Inflammatory macrophage (primary cell): ENCODE data around the gene ZNG1F.
A peak's percentile ranks its signal among the peaks of the same experiment; 100 is the strongest.
"Not testable (repeated sequence)": the region's sequence is repeated elsewhere in the genome, so short reads cannot be mapped to it uniquely, and the experiment has no call there.

Experiments
- DNase-seq, 2 donors: peaks; one replicate each; pipeline ENCODE4 v3.0.0-alpha.2; 2020 to 2022
- total RNA-seq, 18 experiments: gene quantifications; one replicate each; lab custom pipeline; 2026; ENCODE audit warnings: mixed read lengths in 6 of 18, inconsistent platforms in 2 of 18; lab: John Stamatoyannopoulos, UW

ZNG1F gene
- total RNA-seq: 1.0 to 3.3 (median 1.9) reads per million in 18 experiments

GRCh38 chr9:41189217-41189616 is at the start of gene ZNG1F:
TSS of gene ZNG1F (minus strand) at chr9:41189317. CDS start at chr9:41189258, 59 bp downstream.
- DNase-seq: not testable (repeated sequence)

- DNase-seq: peak in 1 of 2 donors; percentile 1
Observed at GRCh38 chr9:41237110-41237749, 48.1 kb upstream of the ZNG1F start.

GRCh38 chr9:41236486-41237109 is 47.5 kb upstream of the ZNG1F start:
- DNase-seq: not testable (repeated sequence)

GRCh38 chr9:41234811-41235805 is 46.0 kb upstream of the ZNG1F start:
- peak in 1 of 2 donors; percentile 7 for DNase-seq

GRCh38 chr9:41234221-41234620 is 45.1 kb upstream of the ZNG1F start:
- DNase-seq: not testable (repeated sequence)

- DNase-seq: not testable (repeated sequence)
Observed at GRCh38 chr9:41232326-41232725, 43.2 kb upstream of the ZNG1F start.

- peak; percentile 1 to 6 for DNase-seq
Observed at GRCh38 chr9:41230418-41230817, 41.3 kb upstream of the ZNG1F start.

GRCh38 chr9:41229408-41230401 is 40.6 kb upstream of the ZNG1F start:
- peak in 1 of 2 donors; percentile 5 for DNase-seq

- not testable (repeated sequence) for DNase-seq
Observed at GRCh38 chr9:41219831-41220230, 30.7 kb upstream of the ZNG1F start.

GRCh38 chr9:41188439-41188838 is 678 bp downstream of the ZNG1F start:
- not testable (repeated sequence) for DNase-seq

- not testable (repeated sequence) for DNase-seq
Observed at GRCh38 chr9:41174994-41175393, 14.1 kb downstream of the ZNG1F start.

- not testable (repeated sequence) for DNase-seq
Observed at GRCh38 chr9:41150116-41150515, 39.0 kb downstream of the ZNG1F start.

- DNase-seq: not testable (repeated sequence)
Observed at GRCh38 chr9:41141878-41142277, 47.2 kb downstream of the ZNG1F start.

- DNase-seq: not testable (repeated sequence)
Observed at GRCh38 chr9:41128581-41128980, 60.5 kb downstream of the ZNG1F start, which contains the start of gene FOXD4L6. TSS of gene FOXD4L6 (minus strand) at chr9:41128681. CDS start at chr9:41128383, 298 bp downstream.

- DNase-seq: not testable (repeated sequence)
Observed at GRCh38 chr9:41126746-41127446, 62.2 kb downstream of the ZNG1F start.

GRCh38 chr9:41125936-41126335 is 63.2 kb downstream of the ZNG1F start:
- DNase-seq: not testable (repeated sequence)

- DNase-seq: not testable (repeated sequence)
Observed at GRCh38 chr9:41125109-41125658, 63.9 kb downstream of the ZNG1F start.

GRCh38 chr9:41124250-41125108 is 64.6 kb downstream of the ZNG1F start:
- not testable (repeated sequence) for DNase-seq

- not testable (repeated sequence) for DNase-seq
Observed at GRCh38 chr9:41123812-41124211, 65.3 kb downstream of the ZNG1F start.
